Head of caudate nucleus (tissue), 42 donors: ENCODE data around the gene GPR50.

Experiments used
- DNase-seq, 42 donors: peaks; one replicate each; pipeline versions ENCODE4 v3.0.0 to v3.0.0-alpha.2; 2020 to 2021; ENCODE audit warnings: mixed read lengths in 7 of 42
- intact Hi-C: fragments of 100-400 bp; cut with DNase I; formaldehyde crosslinking; loops from one replicate; pipeline ENCODE4 v1.15.0; 2022

The GPR50 gene

DNA sequence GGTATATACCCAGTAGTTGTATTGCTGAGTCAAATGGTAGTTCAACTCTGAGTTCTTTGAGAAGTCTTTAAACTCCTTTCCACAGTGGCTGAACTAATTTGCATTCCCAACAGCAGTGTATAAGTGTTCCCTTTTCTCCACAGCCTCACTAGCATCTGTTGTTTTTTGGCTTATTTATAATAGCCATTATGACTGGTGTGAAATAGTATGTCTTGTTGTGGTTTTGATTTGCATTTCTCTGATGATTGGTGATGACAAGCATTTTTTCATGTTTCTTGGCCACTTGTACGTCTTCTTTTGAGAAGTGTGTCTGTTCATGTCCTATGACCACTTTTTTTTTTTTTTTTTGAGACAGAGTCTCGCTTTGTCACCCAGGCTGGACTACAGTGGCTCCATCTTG, 30.5 kb downstream of the GPR50 start:
- intact Hi-C loops, result no loop called here
- DNase-seq, result no peak

DNA sequence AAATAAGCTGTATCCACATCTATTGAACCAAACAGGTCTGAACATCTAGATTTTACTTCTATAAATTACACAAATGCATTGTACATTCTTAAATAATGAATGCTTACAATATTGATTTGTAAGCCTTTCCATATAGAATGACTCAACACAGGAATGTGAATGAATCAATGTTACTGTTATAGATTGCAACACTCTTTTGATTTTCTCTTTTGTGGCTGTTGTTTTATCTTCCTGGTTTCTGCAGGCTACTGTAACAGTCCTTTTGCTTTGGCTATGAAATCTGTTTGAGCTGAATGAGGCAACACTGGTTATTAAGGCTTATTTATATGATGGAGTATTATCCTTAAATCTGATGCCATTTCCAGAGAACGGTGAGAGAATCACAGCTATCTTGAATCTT, 49.5 kb downstream of the GPR50 start:
- no peak for DNase-seq
- intact Hi-C loops, result no loop called here

DNA sequence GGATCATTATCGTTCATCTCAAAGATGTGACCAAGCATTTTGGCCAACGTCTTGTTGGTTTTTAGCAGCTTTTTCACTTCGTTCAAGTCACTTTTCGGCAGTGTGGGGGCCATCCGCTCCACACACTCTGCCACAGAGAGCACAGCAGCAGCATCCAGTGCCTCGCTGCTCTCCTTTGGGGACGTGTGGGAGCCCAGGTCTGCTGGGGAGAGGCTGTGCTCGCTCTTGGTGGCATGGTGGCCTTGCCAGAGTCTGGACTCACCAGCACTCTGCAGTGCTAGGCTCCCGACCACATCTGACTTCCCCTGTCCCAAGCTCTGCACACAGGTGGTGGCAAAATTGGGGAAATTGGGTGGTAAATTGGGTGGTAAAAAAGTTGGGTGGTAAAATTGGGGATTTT, 50.6 kb downstream of the GPR50 start:
- DNase-seq, result no peak
- intact Hi-C loops, result no loop called here

DNA sequence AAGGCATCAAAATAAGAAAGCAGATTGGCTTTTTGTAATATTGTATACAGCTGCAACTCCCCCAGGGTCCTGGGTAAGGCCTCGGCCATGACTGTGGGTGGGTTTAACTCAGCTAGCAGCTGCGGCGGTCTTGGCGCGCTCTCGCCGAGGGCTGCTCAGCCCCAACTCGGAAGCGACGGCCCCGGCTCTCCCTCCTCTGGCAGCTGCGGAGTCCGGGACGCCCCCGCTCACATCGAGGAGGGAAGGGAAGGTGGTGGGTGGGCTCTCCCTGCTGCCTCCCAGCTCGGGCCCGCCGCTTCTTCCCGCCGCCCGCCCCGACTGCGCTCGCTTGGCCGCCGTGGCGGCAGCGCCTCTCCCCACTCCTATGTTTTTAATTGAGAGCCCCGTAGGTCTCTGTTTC, 51.2 kb downstream of the GPR50 start:
- peak in 1 of 42 donors; percentile 20 for DNase-seq
- intact Hi-C loops, result no loop called here

DNA sequence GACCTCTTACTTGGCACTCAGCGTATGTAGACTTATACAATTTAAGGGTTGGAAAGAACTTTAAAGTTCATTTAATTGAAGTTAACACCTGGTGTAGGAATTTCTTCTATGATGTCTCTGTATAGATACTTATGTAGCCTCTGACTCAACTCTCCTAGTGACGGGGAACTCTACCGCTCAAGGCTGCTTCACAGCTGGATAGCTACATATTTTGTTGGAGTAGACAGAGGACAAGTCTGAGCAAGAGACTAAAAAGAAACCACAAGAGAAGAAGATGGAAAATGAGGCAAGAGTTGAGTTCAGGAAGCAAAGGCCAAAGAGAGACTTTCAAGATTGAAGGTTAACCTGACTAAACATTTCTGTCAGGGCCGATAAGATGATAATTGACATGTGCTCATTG, 52.6 kb downstream of the GPR50 start:
- no peak for DNase-seq
- intact Hi-C loops, result no loop called here
